IPS-NIHi11 (cell line): ENCODE results near the gene PFKP.
"Not testable (repeated sequence)": the region's sequence is repeated elsewhere in the genome, so short reads cannot be mapped to it uniquely, and the experiment has no call there.

Experiments
- DNase-seq: peaks from one replicate; pipeline ENCODE4 v3.0.0; 2012; ENCODE audit warnings: mixed read lengths, low spot score

The PFKP gene

DNA sequence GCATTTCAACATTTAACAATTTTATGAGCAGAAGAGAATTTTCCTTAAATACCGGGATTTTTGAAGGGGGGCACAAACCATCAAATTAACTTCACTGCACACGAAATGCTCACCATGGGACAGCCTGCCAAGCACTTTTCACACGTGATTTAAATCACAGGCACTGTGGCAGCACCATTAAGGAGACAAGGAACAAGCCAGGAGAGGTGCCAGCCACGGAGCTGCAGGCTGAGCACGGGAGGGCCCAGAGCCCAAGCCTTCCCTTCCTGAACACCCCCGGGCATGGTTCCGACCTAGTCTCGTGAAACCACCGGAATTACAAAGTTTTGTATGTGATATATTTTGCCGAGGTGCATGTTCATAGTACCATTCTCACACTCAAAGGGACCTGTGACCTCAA lies 91.8 kb downstream of the PFKP start:
- no peak for DNase-seq

DNA sequence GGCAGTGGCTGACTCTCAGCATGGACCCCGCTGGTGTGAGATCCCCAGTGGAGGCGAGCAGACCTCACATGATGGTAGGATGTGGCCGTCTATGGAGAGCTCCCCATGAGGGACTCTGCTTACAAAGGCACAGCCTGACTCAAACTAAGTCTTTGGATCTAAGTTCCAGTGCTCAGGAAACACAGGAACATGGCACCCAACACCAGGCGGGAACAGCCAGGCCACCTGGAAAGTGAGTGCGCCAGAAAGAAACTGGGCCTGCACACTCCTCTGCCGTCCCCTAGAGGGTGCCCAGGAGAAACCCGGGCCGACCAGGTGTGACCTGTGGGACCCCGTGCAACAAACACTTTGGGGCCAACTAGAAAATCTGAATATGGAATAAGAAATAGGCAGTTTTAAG lies 95.2 kb downstream of the PFKP start:
- peak; percentile 62 for DNase-seq

DNA sequence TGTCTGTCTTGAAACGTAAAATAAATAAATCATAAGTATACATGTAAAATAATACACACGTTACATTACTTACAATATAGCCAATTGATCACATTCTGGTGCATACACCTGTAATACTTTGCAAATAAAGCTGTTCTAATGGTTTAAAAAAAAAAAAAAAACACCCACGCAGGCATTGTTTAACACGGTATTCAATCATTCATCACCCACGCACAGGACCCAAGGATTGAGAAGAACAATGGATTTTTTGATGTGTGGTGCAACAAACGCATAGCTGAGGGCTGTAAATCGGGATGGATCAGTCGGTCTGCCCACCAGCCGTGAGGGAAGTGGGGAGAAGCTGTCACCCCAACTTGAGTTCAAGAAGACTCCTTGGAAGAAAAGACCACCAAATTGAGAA lies 96.5 kb downstream of the PFKP start:
- DNase-seq = no peak

DNA sequence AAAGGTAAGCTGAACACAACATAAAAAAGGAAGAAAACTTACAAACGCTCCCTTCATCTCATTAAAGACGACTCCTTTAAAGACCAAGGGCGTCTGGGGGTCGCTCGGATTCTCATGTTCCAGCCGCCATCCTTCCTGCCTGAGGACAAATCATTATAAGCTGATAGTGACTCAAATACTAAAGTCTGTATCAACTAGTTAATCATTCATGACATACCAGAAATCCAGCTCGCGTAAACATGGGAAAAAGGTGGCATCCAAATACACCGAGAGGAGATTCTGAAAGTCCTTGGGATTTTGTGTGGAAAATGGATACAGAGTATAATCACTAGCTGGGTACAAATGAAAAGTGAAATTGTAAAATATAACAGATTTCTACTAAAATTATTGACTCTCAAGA lies 97.8 kb downstream of the PFKP start:
- no peak for DNase-seq

DNA sequence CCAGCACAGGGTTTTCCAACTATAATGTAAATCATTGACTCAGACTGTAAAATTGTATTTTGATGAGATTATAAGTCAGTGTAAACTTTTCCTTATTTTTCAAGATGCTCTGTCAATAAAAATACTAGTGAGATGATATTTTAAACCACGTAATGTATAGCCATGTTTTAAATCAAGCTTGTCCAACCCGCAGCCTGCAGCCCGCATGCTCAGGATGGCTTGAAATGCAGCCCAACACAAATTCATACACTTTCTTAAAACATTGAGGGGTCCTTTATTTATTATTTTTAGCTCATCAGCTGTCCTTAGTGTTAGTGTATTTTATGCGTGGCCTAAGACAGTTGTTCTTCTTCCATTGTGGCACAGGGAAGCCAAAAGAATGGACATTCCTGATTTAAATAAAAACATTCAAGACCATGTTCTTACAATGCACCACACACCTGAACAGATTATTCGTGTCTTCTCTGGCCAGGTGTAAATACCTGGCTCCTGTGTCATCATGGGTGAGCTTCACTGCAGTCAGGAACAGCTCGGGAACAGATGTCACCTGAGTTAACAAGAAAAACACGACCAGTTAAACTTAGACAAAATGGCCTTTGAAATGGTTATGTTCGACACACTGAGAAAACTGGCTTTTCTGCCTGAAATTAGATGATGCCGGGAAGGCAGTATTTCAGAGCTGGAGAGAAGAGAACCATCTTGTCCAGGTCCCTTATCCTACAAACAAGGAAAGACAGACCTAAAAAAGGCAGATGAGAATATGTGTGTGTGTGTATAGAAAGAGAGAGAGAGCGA lies 99.3 kb downstream of the PFKP start:
- DNase-seq = no peak

DNA sequence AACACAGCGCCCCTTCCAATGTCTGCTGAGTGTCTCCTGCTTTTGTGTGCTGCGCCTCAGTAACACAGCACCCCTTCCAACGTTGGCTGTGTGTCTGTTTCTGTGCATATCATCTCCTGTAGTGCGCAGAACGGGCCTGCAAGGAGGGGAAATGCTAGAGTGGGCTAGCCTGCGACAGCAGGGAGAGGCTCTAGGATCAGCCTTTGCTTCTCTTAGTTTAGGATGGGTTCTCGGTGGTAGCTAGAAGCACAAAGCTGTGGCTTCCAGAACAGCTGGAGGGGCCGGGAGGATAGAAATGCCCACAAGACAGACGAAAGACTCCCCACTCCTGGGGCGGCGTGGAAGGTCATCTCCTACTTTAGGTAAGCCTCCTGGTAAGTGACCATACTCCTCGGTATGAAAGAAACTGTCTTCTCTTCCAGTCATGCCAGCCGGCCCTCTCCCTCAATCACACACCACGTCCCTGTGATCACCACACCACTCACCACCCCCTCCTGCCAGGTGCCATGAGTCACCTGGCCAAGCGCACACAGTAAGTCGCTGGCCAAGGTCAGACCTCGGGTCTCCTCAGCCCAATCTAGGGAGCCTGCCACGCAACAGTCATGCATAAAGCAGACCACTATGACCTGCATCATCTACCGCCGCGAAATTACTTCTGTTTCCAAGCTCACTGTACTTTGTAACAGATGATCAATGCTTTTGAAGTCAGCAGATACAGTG lies 100.4 kb downstream of the PFKP start:
- DNase-seq = no peak

DNA sequence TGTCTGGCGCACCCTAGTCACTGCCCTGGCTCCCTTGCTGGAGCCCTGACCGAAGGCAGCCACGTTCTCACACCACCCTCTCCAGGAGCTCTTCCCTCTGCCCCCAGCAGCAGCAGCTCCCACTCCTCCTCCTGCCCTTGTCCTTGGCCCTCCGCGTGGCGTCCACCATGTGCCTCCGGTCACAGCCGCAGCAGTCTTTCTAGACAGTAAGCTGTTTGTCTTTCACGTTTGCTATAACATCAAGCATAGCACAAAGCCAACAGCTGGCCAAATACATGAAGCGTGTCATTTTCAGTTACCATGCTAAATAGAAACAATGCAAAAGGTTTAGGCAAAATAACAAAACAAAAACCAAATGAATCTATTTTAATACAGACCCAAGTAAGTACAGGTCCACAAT lies 101.9 kb downstream of the PFKP start:
- no peak for DNase-seq

DNA sequence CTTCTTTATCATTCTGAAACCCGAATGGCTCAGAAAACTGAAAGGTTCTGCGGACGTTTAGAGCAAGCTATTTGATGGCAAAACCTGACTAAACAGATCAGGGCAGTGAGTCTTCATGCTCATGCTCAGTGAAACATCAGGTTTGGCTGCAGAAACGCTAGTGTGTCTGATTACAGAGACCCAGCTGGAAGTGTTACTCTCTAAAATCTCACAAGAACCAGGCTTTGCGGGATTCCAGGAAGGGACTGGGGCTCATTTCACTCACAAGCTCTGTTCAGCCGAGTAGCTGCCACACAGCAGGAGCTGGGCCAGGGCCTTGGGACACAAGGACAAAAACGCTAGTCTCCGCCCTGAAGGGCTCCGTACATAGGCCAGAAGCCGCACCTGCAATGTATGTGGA lies 102.3 kb downstream of the PFKP start:
- DNase-seq = no peak

DNA sequence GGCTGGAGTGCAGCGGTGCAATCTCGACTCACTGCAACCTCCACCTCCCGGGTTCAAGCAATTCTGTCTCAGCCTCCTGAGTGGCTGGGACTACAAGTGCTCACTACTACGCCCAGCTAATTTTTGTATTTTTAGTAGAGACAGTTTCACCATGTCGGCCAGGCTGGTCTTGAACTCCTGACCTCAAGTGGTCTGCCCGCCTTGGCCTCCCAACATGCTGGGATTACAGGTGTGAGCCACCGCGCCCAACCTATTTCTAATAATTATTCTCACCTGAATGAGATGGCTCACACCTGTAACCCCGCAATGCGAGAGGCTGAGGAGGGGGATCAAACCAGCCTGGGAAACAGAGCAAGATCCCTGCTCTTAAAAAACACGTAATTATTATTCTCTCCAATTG lies 104.1 kb downstream of the PFKP start:
- not testable (repeated sequence) for DNase-seq

DNA sequence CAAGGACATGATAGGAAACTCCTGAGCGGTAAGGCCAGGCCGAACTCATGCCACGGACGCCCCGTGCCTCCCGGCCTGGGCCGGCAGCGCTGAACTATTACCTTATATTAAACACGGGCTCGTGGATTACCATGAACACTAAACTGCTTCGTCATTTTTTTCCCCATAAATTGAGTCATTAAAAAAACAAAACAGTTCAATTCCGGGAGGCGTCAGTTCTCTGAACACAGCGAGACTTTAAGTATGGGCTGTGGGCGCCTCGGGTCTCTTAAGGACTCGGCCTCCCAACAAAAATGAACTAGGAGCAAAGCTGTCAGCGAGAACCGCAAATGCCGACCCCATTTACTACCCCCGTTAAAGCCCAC lies 104.7 kb downstream of the PFKP start:
- DNase-seq = no peak

DNA sequence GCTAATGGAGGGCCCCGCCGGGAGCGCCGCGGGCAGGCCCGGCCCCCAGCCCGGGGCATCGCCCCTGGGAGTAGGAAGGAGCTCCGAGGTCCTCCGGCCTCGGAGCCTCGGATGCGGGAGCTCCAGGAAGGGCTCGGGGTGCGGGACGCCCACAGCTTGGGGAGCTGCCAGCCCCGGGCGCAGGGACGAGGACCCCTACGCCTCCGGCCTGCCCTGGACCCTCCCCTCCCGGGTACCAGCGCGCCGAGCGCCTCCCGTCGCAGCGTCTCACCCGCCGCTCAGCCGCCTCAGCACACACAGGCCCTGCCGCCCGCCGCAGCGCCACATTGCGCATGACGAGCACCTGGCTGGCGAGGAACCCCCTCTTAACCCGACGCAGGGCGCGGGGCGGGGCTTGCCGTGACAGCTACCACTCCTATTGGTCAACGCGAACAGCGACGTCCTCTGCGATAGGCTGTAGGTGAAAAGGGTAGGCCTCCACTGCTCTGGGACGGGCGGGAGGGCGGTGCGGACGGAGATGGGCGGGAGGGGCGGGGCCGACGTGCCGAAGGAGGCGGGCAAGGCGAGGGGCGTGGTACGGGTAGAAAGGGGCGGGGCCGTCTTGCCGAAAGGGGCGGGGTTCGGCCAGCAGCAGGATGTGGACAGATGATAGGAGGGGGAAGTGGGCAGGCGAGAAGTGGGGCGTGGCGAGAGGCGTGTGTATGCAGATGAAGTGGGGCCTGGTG lies 105.3 kb downstream of the PFKP start, which contains the start of gene PITRM1:
PITRM1 (minus strand) TSS at position 337 of the 725 bp plus-strand sequence; CDS start at position 327, 10 bp downstream.
- DNase-seq = peak; percentile 94

DNA sequence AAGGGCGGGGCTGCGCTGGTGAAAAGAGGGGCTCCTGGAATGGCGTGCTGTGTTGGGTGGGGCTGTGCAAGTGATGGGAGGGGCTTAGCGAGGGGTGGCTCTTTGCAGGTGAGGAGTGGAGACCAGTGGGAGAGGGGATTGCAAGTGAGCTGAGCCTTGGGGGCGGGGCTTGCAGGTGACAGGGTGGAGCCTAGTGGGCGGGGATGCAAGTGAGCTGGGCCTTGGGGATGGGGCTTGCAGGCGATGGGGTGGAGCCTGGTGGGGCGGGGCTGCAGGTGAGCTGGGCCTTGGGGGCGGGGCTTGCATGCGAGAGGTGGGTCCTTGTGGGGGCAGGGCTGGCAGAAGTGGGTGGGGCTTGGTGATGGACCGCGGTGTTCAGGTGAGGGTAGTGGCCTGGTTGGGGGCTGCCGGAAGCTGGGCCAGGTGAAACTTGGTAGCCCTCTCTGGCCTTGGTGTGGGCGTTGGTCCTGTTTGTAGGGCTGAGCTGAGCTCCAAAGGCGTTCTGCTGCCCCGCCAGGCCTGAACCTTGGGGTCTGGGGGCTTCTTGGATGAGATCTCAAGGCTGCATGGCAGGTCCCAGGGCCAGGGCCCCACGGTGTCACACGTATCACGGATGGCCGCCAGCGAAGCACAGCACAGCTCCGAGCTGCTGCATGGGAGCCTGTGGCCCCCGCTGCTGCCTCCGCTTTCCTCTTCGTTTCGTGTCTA lies 106.0 kb downstream of the PFKP start:
- DNase-seq = peak; percentile 89

DNA sequence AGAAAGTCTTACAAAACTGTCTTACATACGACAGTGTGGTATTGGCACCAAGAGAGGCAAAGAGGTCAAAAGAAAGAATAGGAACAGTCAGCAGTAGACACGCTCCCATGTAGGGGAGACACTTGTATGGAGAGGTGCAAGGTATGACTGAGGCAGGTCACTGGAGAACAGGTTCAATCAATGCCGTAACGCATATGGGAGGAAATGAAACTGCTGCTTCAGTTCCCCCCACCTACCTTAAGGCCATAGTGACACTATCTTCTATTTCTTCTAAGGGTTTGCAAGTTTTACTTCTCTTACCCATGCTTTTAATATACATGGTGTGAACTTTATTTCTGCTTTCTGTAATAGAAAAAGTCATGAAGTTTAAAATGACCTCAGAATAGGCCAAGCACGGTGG lies 110.7 kb downstream of the PFKP start:
- DNase-seq = no peak

DNA sequence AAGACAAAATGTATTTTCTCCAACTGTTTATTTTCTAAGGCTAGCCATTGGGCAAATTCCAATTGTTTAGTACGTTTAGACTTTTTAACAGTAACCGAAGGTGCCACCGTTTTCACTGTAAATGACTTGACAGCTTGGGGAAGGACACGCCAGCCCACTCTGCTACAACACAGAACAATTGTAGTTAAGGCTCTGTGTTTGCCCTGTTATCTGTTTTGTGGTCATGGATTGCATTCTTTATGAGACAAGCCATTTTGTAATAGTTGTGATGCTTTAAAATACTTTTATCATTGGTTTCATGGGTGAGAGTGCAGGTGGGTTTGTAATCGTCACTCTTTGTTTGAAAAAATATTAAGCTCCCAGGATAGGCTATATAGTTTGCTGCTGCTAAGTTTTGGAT lies 111.8 kb downstream of the PFKP start:
- no peak for DNase-seq

DNA sequence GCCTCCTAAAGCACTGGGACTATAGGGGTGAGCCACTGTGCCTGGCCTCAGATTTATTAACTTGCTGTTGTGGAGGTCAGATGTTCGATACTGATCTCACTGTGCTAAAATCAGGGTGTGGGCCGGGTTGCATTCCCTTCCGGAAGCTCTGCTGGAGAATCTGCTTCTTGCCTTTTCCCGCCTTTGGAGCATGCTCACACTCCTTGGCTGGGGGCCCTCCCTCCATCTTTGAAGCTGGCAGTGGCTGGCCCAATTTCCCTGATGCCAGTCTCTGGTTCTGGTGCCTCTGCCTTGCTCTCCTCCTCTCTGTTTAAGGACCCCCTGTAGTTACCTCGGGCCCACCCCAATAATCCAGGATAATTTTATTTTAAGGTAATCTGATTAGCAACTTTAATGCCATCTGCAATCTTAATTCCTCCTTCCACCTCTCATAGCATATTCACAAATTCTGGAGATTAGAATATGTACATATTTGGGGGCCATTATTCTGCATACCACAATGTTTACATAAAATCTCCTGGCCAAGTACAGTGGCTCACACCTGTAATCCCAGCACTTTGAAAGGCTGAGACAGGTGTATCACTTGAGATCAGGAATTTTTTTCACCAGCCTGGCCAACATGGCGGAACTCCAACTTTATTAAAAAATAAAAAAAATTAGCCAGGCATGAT lies 113.1 kb downstream of the PFKP start:
- peak; percentile 33 for DNase-seq

DNA sequence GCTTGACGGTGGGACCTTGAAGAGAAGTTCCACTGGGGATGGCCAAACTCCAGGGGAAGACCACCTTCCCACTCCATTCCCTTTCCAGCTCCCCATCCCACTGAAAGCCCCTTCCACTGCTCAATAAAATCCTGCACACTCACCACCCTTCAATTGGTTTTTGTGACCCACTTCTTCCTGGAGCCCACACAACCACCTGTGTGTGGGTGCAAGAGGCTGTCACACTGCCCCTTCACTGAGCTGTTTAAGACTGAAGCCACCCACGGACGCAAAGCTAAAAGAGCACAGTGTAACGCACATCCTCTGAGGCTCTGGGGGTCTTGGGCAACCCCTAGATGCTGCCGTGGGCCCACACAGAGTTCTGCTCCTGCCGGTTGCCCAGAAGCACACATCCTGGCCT lies 118.0 kb downstream of the PFKP start:
- no peak for DNase-seq

DNA sequence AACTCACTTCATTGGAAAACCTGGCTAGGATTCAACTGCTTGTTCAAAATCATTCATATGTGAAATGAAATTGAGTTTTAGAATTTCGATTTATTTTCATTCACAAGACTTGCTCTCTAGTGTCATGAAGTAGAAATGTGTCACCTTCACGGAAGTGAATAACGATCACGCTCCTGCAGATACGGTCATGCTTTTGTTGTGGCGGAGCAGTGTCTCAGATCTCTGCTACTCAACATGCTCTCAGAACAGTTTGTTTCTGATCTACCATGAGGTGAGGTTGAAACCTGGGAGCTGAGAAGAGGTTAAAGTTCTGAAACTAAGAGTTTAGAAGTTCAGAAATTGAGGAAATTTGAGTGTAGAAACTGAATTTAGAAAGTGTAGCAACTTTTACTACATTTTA lies 119.0 kb downstream of the PFKP start:
- DNase-seq = no peak
